ENCODE measurements around the gene UST. TPM values are rescaled to one million over a fixed set of nuclear protein-coding genes. Genes with fewer than 3 reads are reported as not detected.
"Not testable (repeated sequence)": the region's sequence is repeated elsewhere in the genome, so short reads cannot be mapped to it uniquely, and the experiment has no call there.

The UST gene
- total RNA-seq, 2 experiments from 2014 or later, result 8.1 to 9.0 TPM

- ChIA-PET CTCF (no interaction called here), POLR2A (no interaction called here)
Measured at GRCh38 chr6:148727104-148727503, 19.7 kb upstream of the UST start.

DNA sequence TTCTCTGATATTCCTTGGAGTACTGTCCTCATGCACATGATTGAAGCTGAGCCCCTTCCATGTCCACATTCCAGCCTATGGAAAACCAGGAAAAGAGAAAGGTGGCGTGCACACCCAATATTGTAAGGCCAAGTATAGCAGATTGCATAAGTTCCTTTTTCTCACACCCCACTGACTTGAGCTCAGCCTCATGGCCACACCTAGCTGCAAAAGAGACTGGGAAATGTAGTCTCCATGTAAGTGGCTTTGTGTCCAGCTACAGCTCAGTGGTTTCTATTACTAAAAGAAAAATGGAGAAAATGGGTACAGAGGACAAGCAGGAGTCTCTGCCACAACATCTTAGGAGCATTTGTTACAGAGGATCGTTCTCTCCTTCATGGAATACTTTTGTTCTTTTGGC is 10.8 kb upstream of the UST start:
- ChIA-PET CTCF (no interaction called here), POLR2A (no interaction called here)

DNA sequence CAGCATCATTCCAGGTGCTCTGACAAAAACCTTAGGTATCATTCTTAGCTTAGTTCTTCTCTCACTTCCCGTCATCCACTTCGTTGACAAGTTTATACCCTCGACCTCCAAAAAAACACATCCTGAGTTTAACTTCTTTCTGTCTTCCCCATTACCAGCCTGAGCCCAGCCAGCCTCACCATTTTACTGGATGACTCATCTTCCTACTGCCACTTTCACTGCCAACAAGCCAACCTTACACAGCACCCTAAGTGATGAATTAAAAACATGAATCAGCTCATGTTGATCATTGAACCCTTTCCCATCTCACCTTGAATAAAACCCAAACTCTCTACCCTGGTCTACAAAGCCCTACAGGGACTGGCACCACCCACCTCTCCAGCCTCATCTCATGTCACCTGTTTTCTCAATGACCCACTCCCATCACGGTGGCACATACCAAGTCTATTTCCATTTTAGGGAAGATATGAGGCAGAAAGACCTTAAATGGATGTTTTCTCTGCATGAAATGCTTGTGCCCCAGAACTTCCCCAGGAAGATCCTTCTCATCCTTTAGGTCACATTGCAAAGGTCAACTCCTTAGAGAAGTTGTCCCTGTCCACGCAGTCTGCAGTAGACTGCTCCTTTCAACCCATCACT is 9.9 kb upstream of the UST start:
- ChIA-PET POLR2A (no interaction called here), CTCF (no interaction called here)

- ChIA-PET POLR2A (no interaction called here), CTCF (no interaction called here)
Measured at GRCh38 chr6:148737806-148738205, 9.0 kb upstream of the UST start.

- ChIA-PET POLR2A (no interaction called here), CTCF (no interaction called here)
Measured at GRCh38 chr6:148738946-148739821, 7.6 kb upstream of the UST start.

GRCh38 chr6:148739822-148740128 is 7.1 kb upstream of the UST start:
- CTCF ChIA-PET, result no interaction called here
- POLR2A ChIA-PET, result no interaction called here

DNA sequence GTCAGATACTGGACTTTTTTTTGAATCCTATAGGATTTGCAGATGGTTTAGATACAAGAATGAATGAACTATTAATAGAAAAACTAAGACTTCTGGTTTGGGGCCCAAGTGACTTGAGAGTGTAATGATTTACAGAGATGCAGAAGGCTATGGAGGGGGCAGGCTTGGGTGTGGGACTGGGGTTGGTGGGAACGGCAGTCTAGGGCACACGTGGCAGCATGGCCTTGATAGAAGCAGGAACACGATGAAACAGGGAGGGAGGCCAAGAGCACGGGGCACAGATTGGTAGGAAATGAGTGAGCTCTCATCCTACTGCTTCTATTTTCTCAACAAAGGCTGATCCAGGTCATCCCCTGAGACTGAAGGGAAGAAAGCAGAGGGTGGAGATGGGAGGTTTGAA is 3.4 kb upstream of the UST start:
- CTCF ChIA-PET, result no interaction called here

DNA sequence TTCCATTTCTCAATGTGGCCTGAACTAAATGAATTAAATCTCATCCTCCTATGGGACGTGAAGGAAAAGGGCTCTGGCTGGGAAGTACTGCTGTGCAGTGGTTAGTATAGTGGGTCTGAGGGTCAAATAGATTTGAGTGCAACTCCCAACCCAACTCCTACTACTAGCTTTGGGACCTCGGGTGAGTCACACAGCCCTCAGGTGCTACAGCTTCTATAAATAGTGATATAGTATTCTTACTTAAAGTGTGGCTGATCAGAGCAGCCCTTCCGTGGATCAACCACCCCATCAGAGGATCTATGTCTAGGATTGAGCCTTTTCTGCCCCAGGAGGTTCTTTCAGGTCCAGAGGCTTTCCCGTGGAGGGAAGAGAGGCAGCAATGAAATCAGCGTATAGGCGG is 904 bp upstream of the UST start:
- POLR2A ChIA-PET, result no interaction called here

More for the DNA sequence above, 3.4 kb upstream of the UST start:
- POLR2A ChIA-PET, result no interaction called here

DNA sequence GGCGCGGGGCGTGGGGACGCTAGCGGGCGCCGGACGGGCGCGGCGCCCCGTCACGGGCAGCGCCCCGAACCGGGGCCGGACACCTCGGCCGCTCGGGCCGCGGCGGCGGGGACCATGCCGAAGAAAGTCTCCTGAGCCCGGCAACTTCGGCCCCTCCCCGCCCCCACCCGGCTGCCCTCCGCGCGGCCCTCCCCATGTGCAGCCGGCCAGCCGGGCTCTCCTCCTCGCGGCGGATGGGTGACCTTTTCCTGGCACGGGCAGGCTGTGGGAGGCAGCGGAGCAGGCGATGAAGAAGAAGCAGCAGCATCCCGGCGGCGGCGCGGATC is 278 bp downstream of the UST start:
- POLR2A ChIA-PET, result interaction anchor here (0.6 to 1.2 kb wide), 3 partner anchors 10 to 34 kb away, joined by 3 to 4 read pairs (median 3); no protein-coding TSS in a partner anchor
- CTCF ChIA-PET, result interaction anchor here (1.2 to 1.6 kb wide), 2 partner anchors 12 to 187 kb away, joined by 4 to 6 read pairs; no protein-coding TSS in a partner anchor

More for the DNA sequence above, 904 bp upstream of the UST start:
- CTCF ChIA-PET, result interaction anchor here (1.0 kb wide), 1 partner anchor 13 kb away, joined by 3 read pairs; no protein-coding TSS in a partner anchor

DNA sequence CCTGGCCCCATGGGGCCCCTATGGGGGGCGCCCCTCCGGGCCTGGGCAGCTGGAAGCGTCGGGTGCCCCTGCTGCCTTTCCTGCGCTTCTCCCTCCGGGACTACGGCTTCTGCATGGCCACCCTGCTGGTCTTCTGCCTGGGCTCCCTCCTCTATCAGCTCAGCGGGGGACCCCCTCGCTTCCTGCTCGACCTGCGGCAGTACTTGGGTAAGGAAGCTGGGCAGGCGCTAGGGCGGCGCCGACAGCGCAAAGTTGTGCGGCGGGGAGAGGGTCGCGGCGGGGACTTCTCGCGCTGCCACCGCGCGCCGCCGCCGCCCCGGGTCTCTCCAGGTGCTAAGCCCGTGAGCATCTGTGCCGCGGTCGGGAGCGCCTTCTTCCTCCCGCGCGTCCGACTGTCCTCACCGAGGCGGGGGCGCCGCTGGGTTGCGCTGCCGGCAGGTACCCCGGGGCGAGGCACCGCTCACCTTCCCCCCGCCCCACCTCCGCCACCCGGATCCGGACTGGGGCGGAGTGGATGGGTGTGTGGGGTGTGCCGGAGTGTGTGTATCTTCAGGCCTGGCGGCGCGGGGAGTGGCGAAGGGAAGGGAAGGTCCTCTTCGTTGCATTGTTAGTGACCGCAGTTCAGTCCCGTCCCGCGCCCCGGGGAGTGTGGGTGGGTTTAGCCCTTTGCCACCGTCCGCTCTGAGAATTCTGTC is 788 bp downstream of the UST start:
- ChIA-PET CTCF (interaction anchor here (0.9 to 1.6 kb wide), 5 partner anchors 10 to 200 kb away, joined by 4 to 6 read pairs (median 4); no protein-coding TSS in a partner anchor), POLR2A (interaction anchor here (0.6 to 1.2 kb wide), 4 partner anchors 10 to 33 kb away, joined by 3 to 4 read pairs (median 4); no protein-coding TSS in a partner anchor)

DNA sequence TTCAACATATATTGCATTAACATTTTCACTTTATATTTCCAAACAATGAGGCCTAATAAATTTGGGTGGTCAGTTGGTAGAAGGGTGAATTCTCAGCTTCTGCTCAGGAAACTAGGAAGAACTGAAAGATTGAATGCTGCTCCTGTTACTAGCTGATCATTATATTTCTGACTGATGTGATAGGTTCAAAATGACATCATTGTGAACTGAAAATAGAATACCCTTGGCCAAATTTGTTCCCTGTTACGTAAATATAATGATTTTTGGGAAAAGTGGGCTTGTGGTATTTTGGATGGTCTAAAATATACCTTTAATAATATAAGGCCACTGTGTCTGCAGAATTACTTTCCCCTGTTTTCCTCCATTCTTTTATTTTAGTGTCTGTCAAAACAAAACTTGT is 2.8 kb downstream of the UST start:
- POLR2A ChIA-PET, result interaction anchor here (1.2 kb wide), 1 partner anchor 8 kb away, joined by 4 read pairs; no protein-coding TSS in a partner anchor
- CTCF ChIA-PET, result interaction anchor here (1.4 kb wide), 1 partner anchor 42 kb away, joined by 3 read pairs; no protein-coding TSS in a partner anchor

DNA sequence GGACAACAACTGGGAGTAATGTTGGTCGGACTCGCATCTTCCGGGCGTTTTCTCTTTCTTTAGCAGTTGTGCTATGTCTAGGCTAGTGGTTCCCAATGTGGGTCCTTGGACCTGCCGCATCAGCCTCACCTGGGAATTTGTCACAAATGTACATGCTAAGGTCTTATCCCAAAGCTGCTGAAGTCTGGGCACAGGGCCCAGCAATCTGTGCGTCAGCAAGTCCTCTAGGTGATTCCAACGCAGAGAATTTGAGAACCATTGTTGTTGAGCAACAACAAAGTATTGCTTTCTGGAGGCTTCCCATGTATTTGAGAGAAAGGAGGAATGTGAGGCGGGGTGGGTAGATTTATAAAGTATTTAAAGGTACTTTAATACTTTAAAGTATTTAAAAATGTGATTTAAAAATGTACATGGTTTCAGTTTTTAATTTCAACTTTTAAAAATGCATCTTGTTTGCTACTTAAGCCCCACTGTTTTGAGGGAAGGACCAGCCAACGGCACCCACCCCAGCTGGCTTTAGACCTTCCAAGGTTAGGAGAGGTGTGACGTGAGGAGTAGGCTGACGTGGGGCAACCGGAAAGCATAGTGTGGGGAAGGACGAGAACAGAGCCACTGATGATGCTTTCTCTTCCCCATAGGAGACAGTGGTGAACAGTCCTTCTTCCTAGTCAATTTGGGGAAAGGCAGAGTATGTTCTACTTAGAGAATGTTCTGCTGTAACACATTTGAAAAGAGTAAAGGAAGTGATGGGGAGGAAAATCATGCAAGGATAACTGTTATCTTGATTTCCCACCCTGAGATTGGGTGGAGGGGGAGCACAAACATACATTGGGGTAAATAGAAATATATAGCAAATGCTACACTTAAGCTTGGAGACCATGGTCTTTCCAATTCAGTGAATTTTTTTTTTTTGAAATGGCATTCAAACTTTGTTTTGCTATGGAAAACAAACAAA is 4.3 kb downstream of the UST start:
- CTCF ChIA-PET, result interaction anchor here (0.5 kb wide), 1 partner anchor 779 kb away, joined by 3 read pairs; no protein-coding TSS in a partner anchor
- POLR2A ChIA-PET, result no interaction called here

- ChIA-PET POLR2A (no interaction called here), CTCF (interaction anchor here (0.5 kb wide), 1 partner anchor 778 kb away, joined by 3 read pairs; no protein-coding TSS in a partner anchor)
Measured at GRCh38 chr6:148751793-148752170, 5.0 kb downstream of the UST start.

DNA sequence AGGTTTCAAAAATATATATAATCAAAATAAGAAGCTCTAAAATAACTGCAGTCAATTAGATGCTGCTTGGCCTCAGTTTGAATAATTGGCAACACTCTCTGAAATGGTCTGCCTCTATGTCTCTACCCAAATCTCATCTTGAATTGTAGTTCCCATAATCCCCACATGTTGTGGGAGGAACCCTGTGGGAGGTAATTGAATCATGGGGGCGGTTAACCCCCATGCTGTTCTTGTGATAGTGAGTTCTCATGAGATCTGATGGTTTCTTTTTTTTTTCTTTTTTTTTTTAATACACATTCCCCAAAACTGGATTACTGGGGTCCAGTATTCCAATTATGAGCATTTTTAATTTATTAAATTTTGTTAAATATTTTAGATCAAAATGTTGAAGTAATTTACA is 8.5 kb downstream of the UST start:
- CTCF ChIA-PET, result interaction anchor here (0.6 kb wide), 1 partner anchor 181 kb away, joined by 3 read pairs; no protein-coding TSS in a partner anchor
- POLR2A ChIA-PET, result not testable (repeated sequence)

GRCh38 chr6:148757944-148758480 is 11.2 kb downstream of the UST start:
- POLR2A ChIA-PET, result interaction anchor here (0.7 to 1.0 kb wide), 3 partner anchors 9 to 18 kb away, joined by 3 to 4 read pairs (median 4); no protein-coding TSS in a partner anchor
- CTCF ChIA-PET, result interaction anchor here (1.1 to 1.5 kb wide), 4 partner anchors 10 to 180 kb away, joined by 3 to 4 read pairs (median 4); partner anchors contain the start of gene UST

DNA sequence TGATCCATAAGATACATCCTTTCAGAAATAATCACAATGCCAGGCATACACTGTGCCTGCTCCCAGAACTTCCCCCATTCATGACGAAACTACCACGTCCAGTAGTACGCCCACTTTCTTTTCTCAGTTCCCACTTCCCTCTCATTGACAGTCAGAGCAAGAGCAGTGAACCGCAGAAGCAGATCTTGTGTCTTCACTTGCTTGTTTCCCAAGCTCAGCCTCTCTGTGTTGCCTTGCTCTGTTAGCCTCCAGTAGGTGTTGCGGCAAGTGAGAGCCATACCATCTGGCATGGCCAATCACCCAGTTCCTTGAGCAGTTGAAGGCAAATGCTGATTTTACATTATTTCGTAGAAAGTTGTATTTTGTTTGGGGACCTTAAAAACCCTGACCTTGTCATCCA is 11.7 kb downstream of the UST start:
- CTCF ChIA-PET, result interaction anchor here (1.1 to 1.3 kb wide), 2 partner anchors 11 to 12 kb away, joined by 3 to 4 read pairs; partner anchors contain the start of gene UST

DNA sequence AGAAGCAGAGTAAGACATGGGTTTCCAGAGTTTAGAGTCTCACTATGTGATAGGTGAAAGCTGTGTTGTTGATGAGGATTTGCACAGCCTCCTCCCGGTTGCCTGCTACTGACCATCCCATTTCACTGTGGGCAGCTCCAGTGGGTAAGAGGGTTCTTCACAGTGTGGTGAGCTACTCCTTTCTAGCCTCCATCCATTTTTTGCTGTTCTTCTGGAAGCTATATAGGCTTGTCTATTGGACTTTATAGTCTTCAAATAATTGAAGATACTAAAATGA is 13.4 kb downstream of the UST start:
- CTCF ChIA-PET, result interaction anchor here (1.1 to 1.9 kb wide), 3 partner anchors 21 to 271 kb away, joined by 3 to 7 read pairs (median 3); no protein-coding TSS in a partner anchor

More for the DNA sequence above, 11.7 kb downstream of the UST start:
- POLR2A ChIA-PET, result interaction anchor here (1.0 kb wide), 1 partner anchor 9 kb away, joined by 4 read pairs; no protein-coding TSS in a partner anchor

More for the DNA sequence above, 13.4 kb downstream of the UST start:
- POLR2A ChIA-PET, result interaction anchor here (0.5 to 1.2 kb wide), 4 partner anchors 12 to 187 kb away, joined by 3 to 9 read pairs (median 4); no protein-coding TSS in a partner anchor

Measured in activated CD8-positive, alpha-beta memory T cell treated with anti-CD3 and anti-CD28 coated beads for 36 hours (primary cell).